Pulmonary artery endothelial cell (primary cell): ENCODE measurements around the gene APOBEC3F. TPM values are rescaled to one million over a fixed set of nuclear protein-coding genes. Genes with fewer than 3 reads are reported as not detected.

ENCODE experiments used
- DNase-seq: peaks from one replicate; pipeline ENCODE4 v3.0.0-alpha.2; 2011; ENCODE audit warnings: low read depth, low spot score
- total RNA-seq: library from RNA; depleted of rRNA; stranded (reverse); fragments of >200 nt; gene quantifications from 2 replicates; pipeline ENCODE4 v1.2.3, GENCODE V29; 2014

Gene APOBEC3F
- total RNA-seq, 1 donor from 2014 or later, result 5.1 TPM

- no peak for DNase-seq
These were observed 49.9 kb downstream of the APOBEC3F start for GRCh38 chr22:39090426-39091064.

GRCh38 chr22:39091126-39092081, 50.7 kb downstream of the APOBEC3F start:
- no peak for DNase-seq

GRCh38 chr22:39092111-39092862, 51.6 kb downstream of the APOBEC3F start:
- no peak for DNase-seq

- no peak for DNase-seq
These were observed 54.2 kb downstream of the APOBEC3F start for GRCh38 chr22:39094717-39095389.

- DNase-seq, result no peak
These were observed 55.3 kb downstream of the APOBEC3F start for GRCh38 chr22:39095971-39096370.

GRCh38 chr22:39097098-39098020, 56.7 kb downstream of the APOBEC3F start, which contains the start of gene APOBEC3H:
TSS of gene APOBEC3H (plus strand) at chr22:39097244. CDS start at chr22:39100279, 3,035 bp downstream.
- DNase-seq, result no peak

GRCh38 chr22:39098026-39098425, 57.4 kb downstream of the APOBEC3F start:
- DNase-seq, result no peak

- no peak for DNase-seq
These were observed 57.9 kb downstream of the APOBEC3F start for GRCh38 chr22:39098576-39098975.

- no peak for DNase-seq
These were observed 60.6 kb downstream of the APOBEC3F start for GRCh38 chr22:39101226-39101625.

GRCh38 chr22:39103431-39103830, 62.8 kb downstream of the APOBEC3F start:
- no peak for DNase-seq

Other genes starting within 250 kb of the APOBEC3F start
- 15.2 and 17.9 TPM in 2 replicates for gene DNAL4, start 246.7 kb upstream of the APOBEC3F start, total RNA-seq
- 0.13 and 0.32 TPM in 2 replicates for gene NPTXR, start 196.8 kb upstream of the APOBEC3F start, total RNA-seq
- 42.1 and 46.1 TPM in 2 replicates for gene CBX6, start 168.6 kb upstream of the APOBEC3F start, total RNA-seq
- not detected in 2 replicates for gene APOBEC3A, start 83.3 kb upstream of the APOBEC3F start, total RNA-seq
- gene APOBEC3B, start 58.5 kb upstream of the APOBEC3F start, total RNA-seq, result 2.4 and 4.2 TPM in 2 replicates
- 6.6 and 7.8 TPM in 2 replicates for gene APOBEC3C, start 26.6 kb upstream of the APOBEC3F start, total RNA-seq
- gene APOBEC3D, start 19.7 kb upstream of the APOBEC3F start, total RNA-seq, result 0.86 and 1.9 TPM in 2 replicates
- gene APOBEC3G, start 36.4 kb downstream of the APOBEC3F start, total RNA-seq, result 4.6 and 9.5 TPM in 2 replicates
- gene APOBEC3H, start 56.4 kb downstream of the APOBEC3F start, total RNA-seq, result 0.26 TPM in 1 of 2 replicates, not detected in the other
- gene CBX7, start 111.8 kb downstream of the APOBEC3F start, total RNA-seq, result 2.7 and 4.0 TPM in 2 replicates
- gene PDGFB, start 204.1 kb downstream of the APOBEC3F start, total RNA-seq, result 53.3 and 69.0 TPM in 2 replicates